K562 (cell line): ENCODE measurements around the gene ERMP1.

Source experiments
- CTCF ChIP-seq, 3 experiments: IDR thresholded peaks in 2 of 3; conservative IDR thresholded peaks in 1 of 3; 2 replicates each; pipeline ENCODE4 v1.5.1; 2011 to 2012; ENCODE audit warnings: low read length in 3 of 3, mild to moderate bottlenecking in 3 of 3, control low read depth in 2 of 3, improper control_type of control experiment in 1 of 3, inconsistent platforms in 1 of 3, low read depth in 1 of 3, mixed read lengths in 1 of 3, moderate library complexity in 1 of 3; ENCODE audit not compliant: insufficient read depth in 2 of 3
- GATA2 ChIP-seq: sonication (generic); formaldehyde crosslinking; IDR thresholded peaks from 2 replicates; pipeline ENCODE4 v1.4.0; 2020; ENCODE audit warnings: mild to moderate bottlenecking, missing genetic modification reagents
- KAT8 ChIP-seq: fragments of 450-650 bp; IDR thresholded peaks from 2 replicates; pipeline ENCODE4 v1.6.1; 2016; ENCODE audit warnings: low read depth, mild to moderate bottlenecking
- MEF2D ChIP-seq: conservative IDR thresholded peaks from 2 replicates; pipeline ENCODE4 v1.6.1; 2016; ENCODE audit warnings: low read depth, missing genetic modification characterization, missing compliant biosample characterization
- NFYB ChIP-seq: IDR thresholded peaks from 2 replicates; pipeline ENCODE4 v1.6.1; 2011; ENCODE audit warnings: mild to moderate bottlenecking, moderate library complexity; ENCODE audit not compliant: insufficient read length; ENCODE audit errors: extremely low read depth
- RFX5 ChIP-seq: IDR thresholded peaks from 2 replicates; pipeline ENCODE4 v1.6.1; 2011; ENCODE audit warnings: low read depth, mild to moderate bottlenecking, improper control_type of control experiment, low read length
- SAP30 ChIP-seq: fragments of 200-600 bp; sonication (generic); IDR thresholded peaks from 2 replicates; pipeline ENCODE4 v1.6.1; 2012; ENCODE audit warnings: borderline replicate concordance, low read depth, mild to moderate bottlenecking, moderate library complexity, low read length, control low read depth, inconsistent platforms; ENCODE audit not compliant: insufficient read depth, poor library complexity, severe bottlenecking
- STAT6 ChIP-seq: sonication (generic); formaldehyde crosslinking; IDR thresholded peaks from 2 replicates; pipeline ENCODE4 v1.8.1; 2023; ENCODE audit warnings: mild to moderate bottlenecking, missing genetic modification reagents
- ZBTB33 ChIP-seq: sonication (generic); formaldehyde crosslinking; IDR thresholded peaks from 2 replicates; pipeline ENCODE4 v1.8.1; 2023; ENCODE audit warnings: mild to moderate bottlenecking, missing genetic modification reagents
- ZFP1 ChIP-seq: fragments of 450-650 bp; formaldehyde crosslinking; IDR thresholded peaks from 2 replicates; pipeline ENCODE4 v1.4.0; 2020; ENCODE audit warnings: mild to moderate bottlenecking, mixed read lengths

GRCh38 chr9:5842929-5843793, 10.2 kb upstream of the ERMP1 start:
- no peak for TF ChIP-seq MEF2D (tag)
- no peak for TF ChIP-seq ZBTB33
- TF ChIP-seq ZFP1 (CRISPR knock-in tag), result no peak
- TF ChIP-seq CTCF (IDR thresholded peaks at IDR 0.05 in 2 of 3, conservative IDR thresholded peaks at IDR 0.05 in 1 of 3; ENCODE audit: insufficient read depth in 2 of 3, low read depth in 1 of 3, low read length in 3 of 3), result no peak
- no peak for TF ChIP-seq RFX5
- no peak for TF ChIP-seq STAT6 (CRISPR knock-in tag)
- TF ChIP-seq KAT8, result no peak
- no peak for TF ChIP-seq SAP30
- no peak for TF ChIP-seq GATA2 (CRISPR knock-in tag)
- no peak for TF ChIP-seq NFYB
